ENCODE data around the gene CSMD2.

DNA sequence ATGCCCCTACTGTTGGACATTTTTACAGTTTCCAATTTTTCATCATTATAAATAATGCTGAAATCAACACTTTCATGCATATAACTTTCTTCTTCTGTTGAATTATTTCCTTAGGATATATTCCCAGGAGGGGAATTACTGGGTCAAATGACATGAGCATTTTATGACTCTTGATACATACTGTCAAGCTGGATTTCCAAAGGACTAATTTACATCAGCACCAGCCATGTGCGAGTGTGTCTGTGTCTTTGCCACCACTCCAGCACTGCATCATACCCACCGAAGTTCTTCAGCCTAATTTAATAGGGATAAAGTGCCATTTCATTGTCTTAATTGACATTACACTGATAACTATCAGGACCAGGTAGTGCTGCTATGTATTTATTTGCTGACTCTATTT lies 146.7 kb downstream of the CSMD2 start:
- TF ChIP-seq, protein P1, sequence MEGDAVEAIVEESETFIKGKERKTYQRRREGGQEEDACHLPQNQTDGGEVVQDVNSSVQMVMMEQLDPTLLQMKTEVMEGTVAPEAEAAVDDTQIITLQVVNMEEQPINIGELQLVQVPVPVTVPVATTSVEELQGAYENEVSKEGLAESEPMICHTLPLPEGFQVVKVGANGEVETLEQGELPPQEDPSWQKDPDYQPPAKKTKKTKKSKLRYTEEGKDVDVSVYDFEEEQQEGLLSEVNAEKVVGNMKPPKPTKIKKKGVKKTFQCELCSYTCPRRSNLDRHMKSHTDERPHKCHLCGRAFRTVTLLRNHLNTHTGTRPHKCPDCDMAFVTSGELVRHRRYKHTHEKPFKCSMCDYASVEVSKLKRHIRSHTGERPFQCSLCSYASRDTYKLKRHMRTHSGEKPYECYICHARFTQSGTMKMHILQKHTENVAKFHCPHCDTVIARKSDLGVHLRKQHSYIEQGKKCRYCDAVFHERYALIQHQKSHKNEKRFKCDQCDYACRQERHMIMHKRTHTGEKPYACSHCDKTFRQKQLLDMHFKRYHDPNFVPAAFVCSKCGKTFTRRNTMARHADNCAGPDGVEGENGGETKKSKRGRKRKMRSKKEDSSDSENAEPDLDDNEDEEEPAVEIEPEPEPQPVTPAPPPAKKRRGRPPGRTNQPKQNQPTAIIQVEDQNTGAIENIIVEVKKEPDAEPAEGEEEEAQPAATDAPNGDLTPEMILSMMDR (IDR thresholded peaks at IDR 0.05; ENCODE audit: low read depth, low read length): no peak
- TF ChIP-seq EZH2phosphoT487 (IDR thresholded peaks at IDR 0.05; ENCODE audit: low read depth): no peak
